ENCODE results near the gene TRAPPC3L.

TRAPPC3L gene

GRCh38 chr6:116545651-116546050, at the start of gene TRAPPC3L:
TSS of gene TRAPPC3L (minus strand) at chr6:116545684. CDS start at chr6:116545514, 170 bp downstream.
- H3K4me3 ChIP-seq (ENCODE audit: low read length): no peak within 1 kb of the TSS
- TF ChIP-seq CTCF (conservative IDR thresholded peaks at IDR 0.05; ENCODE audit: low read depth, low read length): no peak
- DNase-seq (ENCODE audit: low read depth): no peak

GRCh38 chr6:116595247-116595646, 49.8 kb upstream of the TRAPPC3L start:
- no peak for DNase-seq (ENCODE audit: low read depth)
- H3K4me3 ChIP-seq (ENCODE audit: low read length): no peak overlapping the region
- no peak for TF ChIP-seq CTCF (conservative IDR thresholded peaks at IDR 0.05; ENCODE audit: low read depth, low read length)

- no peak for DNase-seq (ENCODE audit: low read depth)
- no peak for TF ChIP-seq CTCF (conservative IDR thresholded peaks at IDR 0.05; ENCODE audit: low read depth, low read length)
- H3K4me3 ChIP-seq (ENCODE audit: low read length): no peak overlapping the region
Measured at GRCh38 chr6:116586738-116587137, 41.3 kb upstream of the TRAPPC3L start.

- no peak for TF ChIP-seq CTCF (conservative IDR thresholded peaks at IDR 0.05; ENCODE audit: low read depth, low read length)
- no peak overlapping the region for H3K4me3 ChIP-seq (ENCODE audit: low read length)
- no peak for DNase-seq (ENCODE audit: low read depth)
Measured at GRCh38 chr6:116586276-116586675, 40.8 kb upstream of the TRAPPC3L start.

- DNase-seq (ENCODE audit: low read depth): peak; percentile 78
- H3K4me3 ChIP-seq (ENCODE audit: low read length): no peak overlapping the region
- no peak for TF ChIP-seq CTCF (conservative IDR thresholded peaks at IDR 0.05; ENCODE audit: low read depth, low read length)
Measured at GRCh38 chr6:116580198-116580597, 34.7 kb upstream of the TRAPPC3L start.

GRCh38 chr6:116579143-116579542, 33.7 kb upstream of the TRAPPC3L start:
- no peak for TF ChIP-seq CTCF (conservative IDR thresholded peaks at IDR 0.05; ENCODE audit: low read depth, low read length)

GRCh38 chr6:116578335-116578734, 32.9 kb upstream of the TRAPPC3L start:
- no peak for TF ChIP-seq CTCF (conservative IDR thresholded peaks at IDR 0.05; ENCODE audit: low read depth, low read length)
- no peak overlapping the region for H3K4me3 ChIP-seq (ENCODE audit: low read length)
- no peak for DNase-seq (ENCODE audit: low read depth)

More at GRCh38 chr6:116579143-116579542, 33.7 kb upstream of the TRAPPC3L start:
- no peak for DNase-seq (ENCODE audit: low read depth)
- no peak overlapping the region for H3K4me3 ChIP-seq (ENCODE audit: low read length)
